Stimulated activated CD8-positive, alpha-beta memory T cell treated with anti-CD3 and anti-CD28 coated beads, Interleukin-7, amount 100 ng/mL, for 24 hours (primary cell): ENCODE data around the gene AXIN1.
"Not testable (repeated sequence)": the region's sequence is repeated elsewhere in the genome, so short reads cannot be mapped to it uniquely, and the experiment has no call there.

Source experiments
- DNase-seq: peaks from one replicate; pipeline ENCODE4 v3.0.0-alpha.2; 2020; ENCODE audit warnings: low read depth

Gene AXIN1

DNA sequence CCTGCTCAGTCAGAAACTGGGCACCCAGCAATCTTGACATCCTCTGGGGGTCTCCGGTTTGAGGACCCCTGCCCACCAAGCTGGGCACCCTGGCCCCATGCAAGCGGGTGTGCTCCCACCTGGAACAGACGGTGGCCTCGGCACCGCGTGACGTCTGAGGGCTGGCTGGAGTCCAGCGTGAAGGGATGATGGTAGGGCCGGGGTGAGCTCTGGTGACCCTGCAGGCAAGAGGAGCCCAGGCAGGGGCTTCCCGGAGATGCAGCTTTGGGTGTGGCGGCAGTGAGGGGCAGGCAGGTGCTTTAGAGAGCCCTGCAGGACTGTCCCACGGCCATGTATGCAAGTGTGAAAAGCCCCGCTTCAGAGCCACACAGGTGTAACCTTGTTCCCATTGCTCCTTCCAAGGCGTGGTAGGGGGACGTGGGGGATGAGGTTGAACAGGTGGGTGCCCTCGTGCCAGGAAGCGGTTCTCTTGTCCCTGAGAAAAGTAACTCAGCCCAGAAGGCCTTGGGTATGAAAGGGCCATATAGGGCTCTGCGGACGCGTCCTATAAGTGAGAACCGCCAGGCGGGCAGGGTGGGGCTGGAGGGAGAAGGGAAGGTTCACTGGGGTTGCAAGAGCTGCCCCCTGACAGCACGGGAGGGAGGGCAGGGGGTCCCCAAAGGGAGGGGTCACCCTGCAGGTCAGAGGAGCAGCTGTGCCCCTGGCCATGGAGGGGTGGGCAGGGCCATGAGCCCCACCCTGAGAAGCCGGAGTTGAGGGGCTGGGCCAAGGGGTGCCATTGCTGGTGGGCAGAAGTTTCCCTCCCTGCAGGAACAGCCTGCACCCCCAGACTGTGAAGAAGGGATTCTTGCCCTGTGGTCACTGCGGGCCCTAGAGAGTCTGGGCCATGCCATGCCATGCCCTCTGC is 86.0 kb downstream of the AXIN1 start:
- DNase-seq = no peak

- no peak for DNase-seq
Observed at GRCh38 chr16:265711-266110, 86.8 kb downstream of the AXIN1 start.

DNA sequence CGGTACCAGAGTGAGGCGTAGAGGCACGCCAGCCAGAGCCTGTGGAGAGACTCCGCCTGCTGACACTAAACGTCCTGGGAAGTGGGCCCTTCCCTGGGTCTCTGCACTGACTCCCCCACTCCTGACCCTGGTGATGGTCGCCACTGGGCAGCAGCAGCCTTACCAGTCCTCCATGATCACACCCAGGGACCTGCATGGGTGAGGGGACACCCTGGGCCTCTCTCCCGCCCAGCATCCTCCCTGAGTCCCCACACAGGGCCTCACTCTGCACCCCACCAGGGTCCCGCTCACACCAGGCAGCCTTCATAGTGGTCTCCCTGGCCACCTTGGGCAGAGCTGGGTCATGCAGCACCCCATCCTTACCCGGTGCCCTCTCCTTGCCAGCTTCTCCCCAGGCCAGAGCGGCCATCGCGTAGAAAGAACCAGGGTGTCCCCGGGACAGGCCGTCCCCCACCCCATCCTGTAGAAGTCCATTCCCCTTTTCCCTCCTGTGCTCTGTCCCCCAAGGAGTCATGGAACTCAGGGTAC is 87.5 kb downstream of the AXIN1 start:
- no peak for DNase-seq

DNA sequence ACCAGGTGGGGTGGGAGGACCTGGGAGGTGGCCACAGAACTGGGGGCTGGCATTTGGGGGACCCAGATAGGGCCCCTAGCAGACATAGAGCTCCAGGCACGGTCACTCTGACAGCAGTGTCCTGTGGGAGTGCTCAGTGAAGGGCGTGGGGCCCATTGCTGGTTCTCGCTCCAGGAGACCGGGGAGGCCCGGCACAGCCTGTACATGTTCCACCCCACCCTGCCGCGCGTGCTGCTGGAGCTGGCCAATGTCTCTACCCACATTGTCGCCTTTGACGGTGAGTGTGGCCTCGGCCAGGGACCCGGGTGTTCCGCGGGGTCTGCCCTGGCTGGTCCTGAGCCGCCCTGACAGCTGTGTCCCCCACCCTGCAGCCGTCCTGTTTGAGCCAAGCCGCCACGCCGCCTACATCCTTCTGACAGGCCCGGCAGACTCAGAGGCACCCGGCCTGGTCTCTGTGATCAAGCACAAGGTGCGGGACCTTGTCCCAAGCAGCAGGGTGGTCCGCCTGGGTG is 88.0 kb downstream of the AXIN1 start:
- DNase-seq = no peak

- DNase-seq = no peak
Observed at GRCh38 chr16:263944-264343, 88.6 kb downstream of the AXIN1 start.

- no peak for DNase-seq
Observed at GRCh38 chr16:263182-263774, 89.2 kb downstream of the AXIN1 start.

DNA sequence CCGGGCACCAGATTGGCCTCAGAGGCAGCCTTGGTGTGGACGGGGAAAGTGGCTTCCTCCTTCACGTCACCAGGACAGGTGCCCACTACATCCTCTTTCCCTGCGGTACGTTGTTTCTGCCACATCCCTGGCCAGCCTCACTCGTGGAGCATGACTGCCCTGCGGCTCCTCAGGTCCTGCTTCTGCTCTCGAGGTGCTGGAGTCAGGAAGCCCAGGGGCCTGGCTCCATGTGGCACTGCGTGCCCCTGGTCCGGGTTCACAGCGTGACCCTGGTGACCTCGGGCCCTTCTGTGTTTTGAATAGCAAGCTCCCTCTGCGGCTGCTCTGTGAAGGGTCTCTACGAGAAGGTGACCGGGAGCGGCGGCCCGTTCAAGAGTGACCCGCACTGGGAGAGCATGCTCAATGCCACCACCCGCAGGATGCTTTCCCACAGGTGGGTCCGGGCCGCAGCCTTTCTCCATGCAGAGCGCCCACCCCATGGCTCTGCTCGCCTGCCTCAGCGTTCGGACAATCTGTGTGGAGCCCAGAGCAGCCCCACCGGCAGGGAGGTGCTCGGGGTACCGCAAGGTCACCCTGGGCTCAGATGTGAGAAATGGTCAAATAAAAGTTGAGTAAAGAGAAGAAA is 90.3 kb downstream of the AXIN1 start:
- DNase-seq = no peak

DNA sequence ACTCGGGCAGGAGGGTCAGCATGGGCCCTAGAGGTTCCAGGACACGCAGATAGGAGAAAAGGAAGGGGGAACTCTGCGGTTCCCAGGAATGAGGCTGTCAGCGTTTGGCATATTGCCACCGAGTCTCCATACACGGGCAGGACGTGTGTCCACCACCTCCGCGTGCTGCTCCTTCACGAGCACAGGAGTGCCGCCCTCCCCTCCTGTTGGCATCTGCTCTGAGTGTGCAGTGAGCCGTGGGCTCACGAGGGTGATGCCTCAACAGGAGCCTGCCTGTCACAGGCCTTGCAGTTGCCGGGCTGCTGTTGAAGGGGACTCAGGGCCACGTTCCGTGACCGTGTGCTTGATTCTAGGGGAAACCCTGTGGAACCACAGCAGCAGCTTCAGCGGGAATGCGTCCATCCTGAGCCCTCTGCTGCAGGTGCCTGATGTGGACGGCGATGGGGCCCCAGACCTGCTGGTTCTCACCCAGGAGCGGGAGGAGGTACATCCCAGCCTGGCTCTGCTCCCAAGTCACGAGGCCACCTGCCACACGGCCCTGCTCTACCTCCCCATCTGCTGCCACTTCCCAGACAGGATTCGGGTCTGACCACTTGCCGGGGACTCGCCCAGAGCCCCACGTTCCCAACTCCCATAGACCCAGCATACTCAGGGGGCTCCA is 91.4 kb downstream of the AXIN1 start:
- DNase-seq = no peak

DNA sequence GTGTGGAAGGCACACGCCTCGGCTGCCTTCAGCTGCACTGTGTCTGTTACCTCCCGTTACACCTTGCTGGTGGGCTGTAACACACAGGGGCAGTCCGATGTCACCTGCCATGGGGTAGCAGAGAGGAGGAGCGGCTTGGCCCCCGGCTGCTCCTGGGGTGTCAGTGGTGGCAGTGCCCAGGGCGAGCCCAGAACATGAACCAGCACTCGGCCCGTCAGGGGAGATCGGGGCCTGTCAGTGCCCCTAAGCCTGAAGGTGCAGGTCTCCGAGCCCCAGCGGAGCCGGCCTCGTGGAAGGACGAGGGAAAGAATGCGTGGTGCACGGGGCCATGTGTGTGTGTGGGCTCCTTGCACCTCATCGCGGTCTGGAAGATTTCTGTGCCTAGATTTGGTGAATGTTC is 92.2 kb downstream of the AXIN1 start:
- no peak for DNase-seq

DNA sequence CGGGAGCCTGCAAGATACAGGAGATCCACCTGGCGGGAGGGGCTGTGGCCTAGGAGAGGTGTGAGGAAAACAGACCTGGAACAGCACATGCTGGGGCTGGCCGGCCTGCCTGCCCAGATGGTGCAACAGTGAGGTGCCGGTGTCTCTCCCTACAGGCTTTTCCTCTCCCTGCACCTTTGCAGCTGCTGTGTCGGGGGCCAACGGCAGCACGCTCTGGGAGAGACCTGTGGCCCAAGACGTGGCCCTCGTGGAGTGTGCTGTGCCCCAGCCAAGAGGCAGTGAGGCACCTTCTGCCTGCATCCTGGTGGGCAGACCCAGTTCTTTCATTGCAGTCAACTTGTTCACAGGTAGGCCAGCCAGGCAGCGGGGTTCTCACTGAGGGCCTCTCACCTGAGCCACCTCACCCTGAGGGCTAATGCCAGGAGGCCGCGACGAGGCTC is 92.7 kb downstream of the AXIN1 start:
- DNase-seq = no peak

DNA sequence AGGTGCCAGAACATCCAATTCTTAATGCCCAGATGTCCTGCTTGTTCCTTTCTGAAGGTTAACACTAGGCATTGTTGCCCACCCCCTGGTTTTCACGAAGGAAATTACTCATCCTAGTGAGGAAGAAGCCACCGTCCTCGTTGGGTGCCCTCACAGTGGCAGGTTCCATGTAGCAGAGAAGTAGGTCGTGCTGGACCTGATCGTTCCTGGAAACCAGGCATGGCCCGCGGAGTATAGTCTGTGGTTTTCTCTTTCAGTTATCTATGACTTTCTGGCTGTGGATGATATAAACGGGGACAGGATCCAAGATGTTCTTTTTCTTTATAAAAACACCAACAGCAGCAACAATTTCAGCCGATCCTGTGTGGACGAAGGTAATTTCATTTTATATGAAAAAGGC is 93.3 kb downstream of the AXIN1 start:
- DNase-seq = no peak

- not testable (repeated sequence) for DNase-seq
Observed at GRCh38 chr16:258091-258490, 94.4 kb downstream of the AXIN1 start.

DNA sequence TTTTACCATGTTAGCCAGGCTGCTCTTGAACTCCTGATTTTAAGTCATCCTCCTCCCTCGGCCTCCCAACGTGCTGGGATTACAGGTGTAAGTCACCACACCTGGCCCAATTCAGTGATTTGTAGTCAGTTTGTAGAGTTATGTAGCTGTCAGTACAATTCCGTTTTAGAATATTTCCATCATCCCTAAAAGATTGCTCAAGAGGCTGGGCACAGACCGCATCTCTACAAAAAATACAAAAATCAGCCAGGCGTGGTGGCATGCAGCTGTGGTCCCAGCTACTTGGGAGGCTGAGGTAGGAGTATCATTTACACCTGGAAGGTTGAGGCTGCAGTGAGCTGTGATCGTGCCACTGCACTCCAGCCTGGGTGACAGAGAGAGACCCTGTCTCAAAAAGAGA is 97.3 kb downstream of the AXIN1 start:
- no peak for DNase-seq

- no peak for DNase-seq
Observed at GRCh38 chr16:254461-254860, 98.1 kb downstream of the AXIN1 start.

DNA sequence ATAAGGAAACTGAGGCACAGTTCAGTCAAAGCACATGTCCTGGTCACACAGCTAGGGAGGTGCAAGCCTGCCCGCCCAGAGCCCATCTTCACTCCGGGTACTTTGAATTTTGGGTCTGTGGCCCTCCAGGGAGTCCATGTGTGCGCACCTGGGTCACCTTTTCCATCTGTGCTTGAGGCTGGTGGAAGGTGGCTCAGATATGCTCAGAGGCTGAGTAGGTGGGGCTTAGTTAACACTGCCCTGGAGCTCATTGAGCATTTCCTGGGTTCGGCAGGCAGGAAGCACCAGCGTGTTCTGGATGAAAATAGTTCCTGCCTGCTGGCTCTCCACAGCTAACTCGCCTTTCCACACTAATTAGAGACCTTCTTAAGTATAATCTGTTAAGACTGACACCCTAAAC is 98.7 kb downstream of the AXIN1 start:
- no peak for DNase-seq

GRCh38 chr16:252366-253337 is 99.9 kb downstream of the AXIN1 start:
- no peak for DNase-seq

DNA sequence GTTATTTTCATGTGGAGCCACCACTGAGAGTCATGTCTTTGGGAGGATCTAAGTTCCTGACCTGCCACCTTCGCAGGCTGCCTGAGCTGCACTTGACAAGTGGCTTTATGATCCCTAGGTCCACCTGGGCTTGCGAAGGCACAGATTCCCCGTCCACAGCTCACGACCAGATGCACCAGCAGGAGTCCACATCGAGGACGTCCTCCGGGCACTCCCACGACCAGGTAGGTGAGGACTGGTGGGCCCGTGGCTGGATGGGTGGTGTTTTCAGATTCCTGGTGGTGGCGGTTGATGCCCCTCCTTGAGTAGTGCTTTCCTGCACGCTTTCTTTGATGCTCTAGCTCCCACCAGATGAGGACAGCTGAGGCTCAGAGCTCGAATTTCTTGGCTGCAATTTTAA is 103.1 kb downstream of the AXIN1 start:
- no peak for DNase-seq

- no peak for DNase-seq
Observed at GRCh38 chr16:247027-247426, 105.5 kb downstream of the AXIN1 start.

GRCh38 chr16:245105-245504 is 107.4 kb downstream of the AXIN1 start:
- DNase-seq = no peak

DNA sequence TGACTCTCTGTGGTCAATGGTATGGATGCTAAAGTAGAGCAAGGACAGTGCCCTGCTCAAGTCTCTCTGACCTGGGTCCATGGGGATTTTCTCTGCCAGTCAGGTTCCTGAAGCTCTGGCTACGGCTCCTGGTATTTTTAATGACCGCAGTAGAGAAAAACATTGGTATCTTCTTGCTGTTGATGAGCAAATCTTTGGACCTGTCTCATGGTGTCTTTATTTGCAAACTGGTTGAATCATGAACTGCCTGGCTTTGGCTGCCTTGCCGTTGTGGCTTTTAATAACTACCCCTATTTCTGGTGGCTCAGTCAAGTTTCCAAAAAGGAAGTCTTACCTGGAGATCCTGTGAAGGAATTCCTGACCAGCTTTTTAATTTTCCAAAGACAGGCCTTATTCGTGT is 109.2 kb downstream of the AXIN1 start:
- no peak for DNase-seq

DNA sequence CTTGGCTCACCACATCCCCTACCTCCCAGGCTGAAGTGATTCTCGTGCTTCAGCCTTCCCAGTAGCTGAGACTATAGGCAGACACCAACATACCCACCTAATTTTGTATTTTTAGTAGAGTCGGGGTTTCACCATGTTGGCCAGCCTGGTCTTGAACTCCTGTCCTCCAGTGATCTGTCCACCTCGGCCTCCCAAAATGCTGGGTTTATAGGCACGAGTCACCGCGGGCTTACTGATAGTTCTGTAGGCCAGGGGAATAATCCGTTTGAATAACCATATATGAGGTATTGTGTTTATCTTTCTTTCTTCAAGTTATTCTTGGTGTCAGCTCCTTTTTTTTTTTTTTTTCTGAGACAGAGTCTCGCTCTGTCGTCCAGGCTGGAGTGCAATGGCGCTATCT is 110.2 kb downstream of the AXIN1 start:
- no peak for DNase-seq
